ENCODE measurements around the gene BORCS6.
A peak's percentile ranks its signal among the peaks of the same experiment; 100 is the strongest.

GRCh38 chr17:8162233-8162996 is 27.6 kb downstream of the BORCS6 start, which contains the start of gene VAMP2:
- TF ChIP-seq POLR2A (IDR thresholded peaks at IDR 0.05) (peak in 2 of 4 donors; percentile 76 to 95), CTCF (IDR thresholded peaks at IDR 0.05) (peak in 2 of 6 experiments; percentile 6 to 34)

Data from esophagus squamous epithelium (tissue), 4 donors.